Lower leg skin (tissue), 4 donors: Measurements from ENCODE around the gene ETV2. TPM values are rescaled to one million over a fixed set of nuclear protein-coding genes. Genes with fewer than 3 reads are reported as not detected.

Experiments
- DNase-seq, 2 donors: peaks; one replicate each; pipeline ENCODE4 v3.0.0-alpha.2; 2019; ENCODE audit warnings: low spot score in 2 of 2
- H3K4me3 ChIP-seq: fragments of 200-600 bp; sonication (generic); 2 replicates; pipeline ENCODE4 v1.5.1; 2017; ENCODE audit warnings: mild to moderate bottlenecking, low read depth; ENCODE audit not compliant: poor library complexity, severe bottlenecking
- CTCF ChIP-seq, 3 donors: fragments of 450-650 bp; IDR thresholded peaks; one replicate each; pipeline ENCODE4 v1.5.1; 2016; ENCODE audit warnings: antibody characterized with exemption in 3 of 3, mild to moderate bottlenecking in 3 of 3, moderate library complexity in 2 of 3
- POLR2A ChIP-seq, 2 donors: fragments of 450-650 bp; IDR thresholded peaks; one replicate each; pipeline ENCODE4 v1.6.1; 2016 to 2017; ENCODE audit warnings: antibody characterized with exemption in 2 of 2, mild to moderate bottlenecking in 1 of 2, moderate library complexity in 1 of 2
- WGBS, 2 donors: methylation state at CpG; one replicate each; pipeline ENCODE4 v1.1.5; 2018; 5-methylcytosine and 5-hydroxymethylcytosine counted together
- intact Hi-C: fragments of 100-400 bp; cut with DNase I; formaldehyde crosslinking; loops from one replicate; pipeline ENCODE4 v1.15.0; 2023; ENCODE audit warnings: low total_unique reads
- total RNA-seq, 4 donors: library from RNA; depleted of rRNA; stranded (reverse); fragments of >200 nt; gene quantifications; one replicate each; pipeline ENCODE4 v1.1.0, GENCODE V29; 2016

The ETV2 gene
- total RNA-seq, 4 donors from 2014 or later = 1.2 to 1.8 (median 1.6) TPM; not detected in 1

GRCh38 chr19:35669974-35670373, 28.4 kb downstream of the ETV2 start:
- no peak overlapping the region for H3K4me3 ChIP-seq
- 43 to 60% methylated on average over 4 of the region's 4 CpGs for whole genome bisulfite sequencing, 2 donors
- intact Hi-C loops = no loop called here
- TF ChIP-seq POLR2A (IDR thresholded peaks at IDR 0.05) (no peak), CTCF (IDR thresholded peaks at IDR 0.05) (no peak)
- no peak for DNase-seq

- 67 to 72% methylated on average over 1 of the region's 1 CpG for WGBS, 2 donors
- no peak for DNase-seq
- intact Hi-C loops = no loop called here
- H3K4me3 ChIP-seq = no peak overlapping the region
- no peak for TF ChIP-seq POLR2A (IDR thresholded peaks at IDR 0.05)
- TF ChIP-seq CTCF (IDR thresholded peaks at IDR 0.05) = no peak
These were observed 29.1 kb downstream of the ETV2 start for GRCh38 chr19:35670686-35671085.

- intact Hi-C loops = no loop called here
- 42 to 49% methylated on average over 3 of the region's 3 CpGs for WGBS, 2 donors
- TF ChIP-seq CTCF (IDR thresholded peaks at IDR 0.05) (no peak), POLR2A (IDR thresholded peaks at IDR 0.05) (no peak)
- no peak overlapping the region for H3K4me3 ChIP-seq
- no peak for DNase-seq
These were observed 30.3 kb downstream of the ETV2 start for GRCh38 chr19:35671818-35672217.

GRCh38 chr19:35673121-35673804, 31.7 kb downstream of the ETV2 start:
- TF ChIP-seq CTCF (IDR thresholded peaks at IDR 0.05) (no peak), POLR2A (IDR thresholded peaks at IDR 0.05) (no peak)
- no peak for DNase-seq
- intact Hi-C loops = no loop called here
- 4 to 6% methylated on average over 31 to 38 of the region's 39 CpGs for WGBS, 2 donors
- H3K4me3 ChIP-seq = no peak overlapping the region

- intact Hi-C loops = loop anchor here (1.0 kb wide), 1 partner anchor 23 kb away; no protein-coding TSS in a partner anchor
- no peak for DNase-seq
- H3K4me3 ChIP-seq = no peak overlapping the region
- 66 to 72% methylated on average over 15 of the region's 15 CpGs for WGBS, 2 donors
- TF ChIP-seq CTCF (IDR thresholded peaks at IDR 0.05) (no peak), POLR2A (IDR thresholded peaks at IDR 0.05) (no peak)
These were observed 34.1 kb downstream of the ETV2 start for GRCh38 chr19:35675589-35676140.
